IMR-90 (cell line): Measurements from ENCODE around the gene MXD4. TPM values are rescaled to one million over a fixed set of nuclear protein-coding genes. Genes with fewer than 3 reads are reported as not detected.

Experiments used
- ATAC-seq: fragments of 200-7000 bp; cut with Tn5 transposase; 2 replicates; pipeline ENCODE4 v1.9.1; 2020; ENCODE audit warnings: low read depth, mild to moderate bottlenecking, moderate library complexity
- BruUV-seq: library from RNA; stranded (reverse); fragments of 400-500 nt; replicated peaks from 2 replicates; lab custom pipeline; 2021; lab: Mats Ljungman, UMichigan
- CTCF ChIA-PET: fragments of 300-600 bp; formaldehyde crosslinking; extraction: SDS; loops from one replicate; lab custom pipeline; 2021; ENCODE audit warnings: antibody characterized with exemption; lab: Yijun Ruan, JAX
- POLR2A ChIA-PET: fragments of 300-600 bp; sonication (Branson Sonifier 250); formaldehyde crosslinking; loops from one replicate; lab custom pipeline; 2022; ENCODE audit warnings: antibody characterized with exemption; ENCODE audit not compliant: unreplicated experiment; lab: Charles Lee
- DNase-seq: peaks from one replicate; pipeline ENCODE4 v3.0.0; 2013
- H2AFZ ChIP-seq: replicated peaks from 2 replicates; pipeline ENCODE3; 2013; ENCODE audit warnings: low read length, mild to moderate bottlenecking; ENCODE audit not compliant: poor library complexity
- H2AK5ac ChIP-seq: 2 replicates; pipeline ENCODE4 v1.6.1; 2013; ENCODE audit warnings: low read depth, low read length, inconsistent platforms
- H2AK9ac ChIP-seq: replicated peaks from 2 replicates; pipeline ENCODE3; 2013; ENCODE audit warnings: mild to moderate bottlenecking, low read depth, low read length, moderate library complexity; ENCODE audit not compliant: poor library complexity
- H2BK120ac ChIP-seq: 2 replicates; pipeline ENCODE4 v1.6.1; 2013; ENCODE audit warnings: low read depth, low read length, inconsistent platforms
- H2BK15ac ChIP-seq: 3 replicates; pipeline ENCODE4 v1.6.1; 2013; ENCODE audit warnings: low read depth, low read length, inconsistent platforms
- H2BK20ac ChIP-seq: 2 replicates; pipeline ENCODE4 v1.6.1; 2013; ENCODE audit warnings: low read depth, mild to moderate bottlenecking, inconsistent platforms, low read length, moderate library complexity
- H2BK5ac ChIP-seq: 2 replicates; pipeline ENCODE4 v1.6.1; 2013; ENCODE audit warnings: mild to moderate bottlenecking, low read depth, low read length, inconsistent platforms; ENCODE audit not compliant: poor library complexity, severe bottlenecking
- H3K14ac ChIP-seq: replicated peaks from 2 replicates; pipeline ENCODE4 v1.6.1; 2013; ENCODE audit warnings: low read depth, low read length, inconsistent platforms
- H3K18ac ChIP-seq: 2 replicates; pipeline ENCODE4 v1.6.1; 2013; ENCODE audit warnings: low read depth, low read length, control low read depth
- H3K23ac ChIP-seq: 2 replicates; pipeline ENCODE4 v1.6.1; 2013; ENCODE audit warnings: low read depth, low read length, inconsistent platforms
- H3K27ac ChIP-seq: 2 replicates; pipeline ENCODE4 v1.5.1; 2013; ENCODE audit warnings: mild to moderate bottlenecking, control low read depth, low read length; ENCODE audit not compliant: insufficient read depth
- H3K27me3 ChIP-seq: 2 replicates; pipeline ENCODE4 v1.6.1; 2013; ENCODE audit warnings: low read length; ENCODE audit not compliant: control insufficient read depth, insufficient read depth
- H3K36me3 ChIP-seq: 2 replicates; pipeline ENCODE4 v1.6.1; 2013; ENCODE audit warnings: low read length, mixed read lengths; ENCODE audit not compliant: control insufficient read depth, insufficient read depth
- H3K4ac ChIP-seq: 2 replicates; pipeline ENCODE4 v1.6.1; 2013; ENCODE audit warnings: low read depth, low read length, inconsistent platforms
- H3K4me1 ChIP-seq: 2 replicates; pipeline ENCODE4 v1.6.1; 2013; ENCODE audit warnings: low read length, mixed read lengths; ENCODE audit not compliant: control insufficient read depth, insufficient read depth
- H3K4me2 ChIP-seq: 2 replicates; pipeline ENCODE4 v1.6.1; 2013; ENCODE audit warnings: low read depth, mild to moderate bottlenecking, control low read depth, low read length, moderate library complexity
- H3K4me3 ChIP-seq: 2 replicates; pipeline ENCODE4 v1.5.1; 2013; ENCODE audit warnings: low read depth, mild to moderate bottlenecking, control low read depth, low read length, moderate library complexity; ENCODE audit not compliant: insufficient read depth
- H3K56ac ChIP-seq: 2 replicates; pipeline ENCODE4 v1.6.1; 2013; ENCODE audit warnings: low read length, inconsistent platforms; ENCODE audit not compliant: insufficient read depth; ENCODE audit errors: extremely low read depth
- H3K79me1 ChIP-seq, 2 experiments: 2 replicates each; pipeline ENCODE4 v1.6.1; 2013; ENCODE audit warnings: low read length in 2 of 2, inconsistent platforms in 1 of 2, low read depth in 1 of 2
- H3K9ac ChIP-seq: 2 replicates; pipeline ENCODE4 v1.6.1; 2013; ENCODE audit warnings: low read depth, low read length, control low read depth
- H3K9me1 ChIP-seq: 2 replicates; pipeline ENCODE4 v1.6.1; 2013; ENCODE audit warnings: low read length, inconsistent platforms; ENCODE audit not compliant: insufficient read depth
- H3K9me3 ChIP-seq: 2 replicates; pipeline ENCODE4 v1.6.1; 2013; ENCODE audit warnings: low read length; ENCODE audit not compliant: control insufficient read depth, insufficient read depth
- H4K20me1 ChIP-seq: 2 replicates; pipeline ENCODE4 v1.6.1; 2013; ENCODE audit warnings: low read length, inconsistent platforms; ENCODE audit not compliant: insufficient read depth
- H4K5ac ChIP-seq: 2 replicates; pipeline ENCODE4 v1.6.1; 2013; ENCODE audit warnings: mild to moderate bottlenecking, low read depth, low read length, control low read depth
- H4K8ac ChIP-seq, 2 experiments: 2 replicates each; pipeline ENCODE4 v1.6.1; 2013; ENCODE audit warnings: low read depth in 2 of 2, low read length in 2 of 2, control low read depth in 1 of 2, inconsistent platforms in 1 of 2
- H4K91ac ChIP-seq: 2 replicates; pipeline ENCODE4 v1.6.1; 2013; ENCODE audit warnings: low read depth, low read length, inconsistent platforms; ENCODE audit not compliant: insufficient read depth
- BHLHE40 ChIP-seq: fragments of 150-350 bp; IDR thresholded peaks from 2 replicates; pipeline ENCODE4 v1.6.1; 2016; ENCODE audit warnings: mild to moderate bottlenecking, low read depth, low read length
- CEBPB ChIP-seq: IDR thresholded peaks from 2 replicates; pipeline ENCODE4 v1.6.1; 2012; ENCODE audit warnings: low read depth, low read length, improper control_type of control experiment
- CHD1 ChIP-seq: IDR thresholded peaks from 2 replicates; pipeline ENCODE4 v1.6.1; 2012; ENCODE audit warnings: low read depth, low read length, improper control_type of control experiment
- FOS ChIP-seq: fragments of 150-350 bp; IDR thresholded peaks from 2 replicates; pipeline ENCODE4 v1.6.1; 2016; ENCODE audit warnings: low read depth, low read length
- MAFK ChIP-seq: IDR thresholded peaks from 2 replicates; pipeline ENCODE4 v1.6.1; 2012; ENCODE audit warnings: low read depth, low read length, improper control_type of control experiment
- MAZ ChIP-seq: IDR thresholded peaks from 2 replicates; pipeline ENCODE4 v1.6.1; 2012; ENCODE audit warnings: low read depth, mild to moderate bottlenecking, low read length, improper control_type of control experiment, moderate library complexity, borderline replicate concordance
- NFE2L2 ChIP-seq: fragments of 150-350 bp; IDR thresholded peaks from 2 replicates; pipeline ENCODE4 v1.6.1; 2016; ENCODE audit warnings: low read depth, mild to moderate bottlenecking, low read length
- POLR2A ChIP-seq: IDR thresholded peaks from 2 replicates; pipeline ENCODE4 v1.6.1; 2012; ENCODE audit warnings: mild to moderate bottlenecking, low read depth, low read length
- RAD21 ChIP-seq: IDR thresholded peaks from 2 replicates; pipeline ENCODE4 v1.6.1; 2012; ENCODE audit warnings: low read length, improper control_type of control experiment
- RCOR1 ChIP-seq: IDR thresholded peaks from 2 replicates; pipeline ENCODE4 v1.6.1; 2012; ENCODE audit warnings: mild to moderate bottlenecking, low read length, improper control_type of control experiment; ENCODE audit not compliant: insufficient replicate concordance
- RFX5 ChIP-seq: IDR thresholded peaks from 2 replicates; pipeline ENCODE4 v1.8.0; 2012; ENCODE audit warnings: low read depth, mild to moderate bottlenecking, low read length, moderate library complexity
- SMC3 ChIP-seq: fragments of 150-350 bp; IDR thresholded peaks from 2 replicates; pipeline ENCODE4 v1.6.1; 2016; ENCODE audit warnings: low read depth, mild to moderate bottlenecking, antibody characterized with exemption, low read length, moderate library complexity
- USF2 ChIP-seq: fragments of 150-350 bp; IDR thresholded peaks from 2 replicates; pipeline ENCODE4 v1.6.1; 2017; ENCODE audit warnings: mild to moderate bottlenecking, antibody characterized with exemption, low read length, low read depth
- WGBS, 2 experiments: methylation state at CpG; one replicate each; pipeline versions ENCODE4 v1.1.5 to v1.1.7; 2013; ENCODE audit warnings: missing lambda C conversion rate in 2 of 2; ENCODE audit not compliant: insufficient read length in 1 of 2; ENCODE audit errors: extremely low coverage in 2 of 2; 5-methylcytosine and 5-hydroxymethylcytosine counted together
- dilution Hi-C: fragments of 300-500 bp; cut with HindIII; formaldehyde crosslinking; loops from one replicate; pipeline ENCODE4 v1.14.3; 2018; ENCODE audit warnings: low sequenced_read_pairs; ENCODE audit not compliant: unreplicated experiment
- in situ Hi-C: fragments of 300-500 bp; cut with MboI; formaldehyde crosslinking; loops from 3 replicates; pipeline ENCODE4 v1.14.3; 2019; ENCODE audit warnings: low sequenced_read_pairs, inconsistent platforms, mixed read lengths
- intact Hi-C: fragments of 100-400 bp; cut with micrococcal nuclease; formaldehyde crosslinking; loops from 2 replicates; pipeline ENCODE4 v1.10.0; 2022
- polyA plus RNA-seq, 3 experiments: library from polyadenylated mRNA; depleted of rRNA; stranded (reverse); fragments of >200 nt; gene quantifications; 2 replicates each; pipeline ENCODE4 v1.2.3, GENCODE V29; 2012; ENCODE audit warnings: low replicate concordance in 1 of 3
- total RNA-seq: library from RNA; depleted of rRNA; stranded (reverse); fragments of >200 nt; gene quantifications from 2 replicates; pipeline ENCODE4 v1.2.3, GENCODE V29; 2012
- TF ChIP-seq, protein P1 (sequence below): fragments of 150-350 bp; IDR thresholded peaks from 2 replicates; pipeline ENCODE4 v1.6.1; 2016; ENCODE audit warnings: low read depth, mild to moderate bottlenecking, low read length, moderate library complexity, borderline replicate concordance
- TF ChIP-seq, protein P2 (sequence below): conservative IDR thresholded peaks from 2 replicates; pipeline ENCODE4 v1.5.1; 2012; ENCODE audit warnings: mild to moderate bottlenecking, low read depth, low read length, improper control_type of control experiment

MXD4 gene
- total and polyA plus RNA-seq, 2 of the 4 experiments (the other 2 are of a cell fraction) = 22.8 to 54.4 TPM

GRCh38 chr4:2220016-2220630 is 41.8 kb downstream of the MXD4 start:
- Histone ChIP-seq H3K9me1 (no peaks in the 10 kb centered on the region), H3K9me3 (no peaks in the 10 kb centered on the region), H3K4ac (no peak overlapping the region), H3K4me3 (no peak overlapping the region), H3K9ac (no peak overlapping the region), H3K27ac (no peak overlapping the region), H2AFZ (peak overlapping the region; percentile 72), H3K79me1 (no peaks in the 10 kb centered on the region), H3K23ac (no peak overlapping the region), H3K56ac (no peak overlapping the region), H2BK15ac (no peak overlapping the region), H3K36me3 (peaks cover 2% of the 10 kb centered on the region; the same call in 1 of the 2 replicates), H2AK9ac (peak overlapping the region; percentile 87), H2BK5ac (no peak overlapping the region), H4K5ac (no peak overlapping the region), H2BK120ac (no peak overlapping the region), H3K4me2 (no peak overlapping the region), H4K91ac (no peak overlapping the region), H3K18ac (no peak overlapping the region), H3K14ac (no peak overlapping the region), H3K27me3 (peaks cover 2% of the 10 kb centered on the region; the same call in 1 of the 2 replicates), H2AK5ac (no peak overlapping the region), H4K20me1 (peaks cover 11% of the 10 kb centered on the region), H4K8ac (no peak overlapping the region), H3K4me1 (peaks cover 3% of the 10 kb centered on the region; the same call in 1 of the 2 replicates), H2BK20ac (no peak overlapping the region)
- ChIA-PET POLR2A (no interaction called here), CTCF (interaction anchor here (0.6 to 2.6 kb wide), 12 partner anchors 9 to 246 kb away, joined by 3 to 11 read pairs (median 3); no protein-coding TSS in a partner anchor)
- in situ Hi-C loops = no loop called here
- intact Hi-C loops = loop anchor here (1.0 to 5.0 kb wide), 3 partner anchors 134 to 243 kb away; no protein-coding TSS in a partner anchor
- BruUV-seq = no TSS peak
- ATAC-seq (peak; percentile 97), DNase-seq (peak; percentile 68)
- dilution Hi-C loops = no loop called here
- 19% methylated on average over 4 of the region's 10 CpGs; no CpG with 5 or more reads in 1 of the 2 experiments for WGBS, 2 experiments
- TF ChIP-seq USF2 (no peak), FOS (no peak), NFE2L2 (no peak), CEBPB (no peak), BHLHE40 (no peak), POLR2A (no peak), MAZ (0 out of 2 replicates have a peak, but pooled peaks have one; percentile 30), SMC3 (peak; percentile 79), RAD21 (peak; percentile 95), RFX5 (no peak), RCOR1 (no peak), MAFK (no peak), CHD1 (no peak)
- TF ChIP-seq, protein P1, sequence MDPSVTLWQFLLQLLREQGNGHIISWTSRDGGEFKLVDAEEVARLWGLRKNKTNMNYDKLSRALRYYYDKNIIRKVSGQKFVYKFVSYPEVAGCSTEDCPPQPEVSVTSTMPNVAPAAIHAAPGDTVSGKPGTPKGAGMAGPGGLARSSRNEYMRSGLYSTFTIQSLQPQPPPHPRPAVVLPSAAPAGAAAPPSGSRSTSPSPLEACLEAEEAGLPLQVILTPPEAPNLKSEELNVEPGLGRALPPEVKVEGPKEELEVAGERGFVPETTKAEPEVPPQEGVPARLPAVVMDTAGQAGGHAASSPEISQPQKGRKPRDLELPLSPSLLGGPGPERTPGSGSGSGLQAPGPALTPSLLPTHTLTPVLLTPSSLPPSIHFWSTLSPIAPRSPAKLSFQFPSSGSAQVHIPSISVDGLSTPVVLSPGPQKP = no peak
- TF ChIP-seq, protein P2, sequence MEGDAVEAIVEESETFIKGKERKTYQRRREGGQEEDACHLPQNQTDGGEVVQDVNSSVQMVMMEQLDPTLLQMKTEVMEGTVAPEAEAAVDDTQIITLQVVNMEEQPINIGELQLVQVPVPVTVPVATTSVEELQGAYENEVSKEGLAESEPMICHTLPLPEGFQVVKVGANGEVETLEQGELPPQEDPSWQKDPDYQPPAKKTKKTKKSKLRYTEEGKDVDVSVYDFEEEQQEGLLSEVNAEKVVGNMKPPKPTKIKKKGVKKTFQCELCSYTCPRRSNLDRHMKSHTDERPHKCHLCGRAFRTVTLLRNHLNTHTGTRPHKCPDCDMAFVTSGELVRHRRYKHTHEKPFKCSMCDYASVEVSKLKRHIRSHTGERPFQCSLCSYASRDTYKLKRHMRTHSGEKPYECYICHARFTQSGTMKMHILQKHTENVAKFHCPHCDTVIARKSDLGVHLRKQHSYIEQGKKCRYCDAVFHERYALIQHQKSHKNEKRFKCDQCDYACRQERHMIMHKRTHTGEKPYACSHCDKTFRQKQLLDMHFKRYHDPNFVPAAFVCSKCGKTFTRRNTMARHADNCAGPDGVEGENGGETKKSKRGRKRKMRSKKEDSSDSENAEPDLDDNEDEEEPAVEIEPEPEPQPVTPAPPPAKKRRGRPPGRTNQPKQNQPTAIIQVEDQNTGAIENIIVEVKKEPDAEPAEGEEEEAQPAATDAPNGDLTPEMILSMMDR = peak; percentile 88
